ENCODE data around the gene MRPS25.

DNA sequence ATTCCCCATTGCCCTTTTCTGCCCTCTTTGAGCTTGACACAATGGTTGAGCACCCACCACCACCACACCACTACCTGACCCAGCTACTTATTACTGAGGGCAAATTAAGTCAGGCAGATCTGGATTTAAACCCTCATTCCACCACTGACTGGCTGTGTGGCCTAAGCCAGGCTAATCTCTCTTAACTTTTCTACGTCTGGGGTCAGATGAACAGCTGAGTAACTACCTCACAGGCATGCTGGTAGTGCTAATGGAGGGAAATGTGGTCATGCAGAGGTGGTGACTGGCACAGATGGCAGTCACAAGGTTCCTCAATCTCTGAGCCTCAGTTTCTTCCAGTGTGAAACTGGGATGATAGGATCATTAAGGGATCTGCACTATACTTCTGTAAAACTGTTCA is 4.3 kb upstream of the MRPS25 start:
- TF ChIP-seq, protein P1, sequence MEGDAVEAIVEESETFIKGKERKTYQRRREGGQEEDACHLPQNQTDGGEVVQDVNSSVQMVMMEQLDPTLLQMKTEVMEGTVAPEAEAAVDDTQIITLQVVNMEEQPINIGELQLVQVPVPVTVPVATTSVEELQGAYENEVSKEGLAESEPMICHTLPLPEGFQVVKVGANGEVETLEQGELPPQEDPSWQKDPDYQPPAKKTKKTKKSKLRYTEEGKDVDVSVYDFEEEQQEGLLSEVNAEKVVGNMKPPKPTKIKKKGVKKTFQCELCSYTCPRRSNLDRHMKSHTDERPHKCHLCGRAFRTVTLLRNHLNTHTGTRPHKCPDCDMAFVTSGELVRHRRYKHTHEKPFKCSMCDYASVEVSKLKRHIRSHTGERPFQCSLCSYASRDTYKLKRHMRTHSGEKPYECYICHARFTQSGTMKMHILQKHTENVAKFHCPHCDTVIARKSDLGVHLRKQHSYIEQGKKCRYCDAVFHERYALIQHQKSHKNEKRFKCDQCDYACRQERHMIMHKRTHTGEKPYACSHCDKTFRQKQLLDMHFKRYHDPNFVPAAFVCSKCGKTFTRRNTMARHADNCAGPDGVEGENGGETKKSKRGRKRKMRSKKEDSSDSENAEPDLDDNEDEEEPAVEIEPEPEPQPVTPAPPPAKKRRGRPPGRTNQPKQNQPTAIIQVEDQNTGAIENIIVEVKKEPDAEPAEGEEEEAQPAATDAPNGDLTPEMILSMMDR (IDR thresholded peaks at IDR 0.05; ENCODE audit: low read length): no peak
- TF ChIP-seq EZH2 (IDR thresholded peaks at IDR 0.05; ENCODE audit: borderline replicate concordance, low read length): no peak
